Uterus (tissue), 4 donors: ENCODE results near the gene PLEKHO1. TPM values are rescaled to one million over a fixed set of nuclear protein-coding genes. Genes with fewer than 3 reads are reported as not detected.
A peak's percentile ranks its signal among the peaks of the same experiment; 100 is the strongest.

Experiments
- DNase-seq, 2 donors: peaks; one replicate each; pipeline ENCODE4 v3.0.0-alpha.2; 2019 to 2020
- H3K27ac ChIP-seq, 2 donors: fragments of 200-600 bp; sonication (generic); 1 replicate in 1 of 2; 2 replicates in 1 of 2; pipeline ENCODE4 v1.5.1; 2016 to 2018
- H3K27me3 ChIP-seq, 2 donors: fragments of 200-600 bp; sonication (generic); one replicate each; pipeline ENCODE4 v1.5.1; 2018 to 2019; ENCODE audit warnings: control low read depth in 1 of 2
- H3K36me3 ChIP-seq, 2 donors: fragments of 200-600 bp; sonication (generic); one replicate each; pipeline ENCODE4 v1.5.1; 2019; ENCODE audit warnings: control low read depth in 1 of 2
- H3K4me1 ChIP-seq, 2 donors: fragments of 200-600 bp; sonication (generic); one replicate each; pipeline ENCODE4 v1.5.1; 2018 to 2019; ENCODE audit warnings: control low read depth in 1 of 2
- H3K4me3 ChIP-seq, 2 donors: fragments of 200-600 bp; sonication (generic); 1 replicate in 1 of 2; 2 replicates in 1 of 2; pipeline ENCODE4 v1.5.1; 2018 to 2019; ENCODE audit warnings: mild to moderate bottlenecking in 1 of 2
- H3K9me3 ChIP-seq, 2 donors: fragments of 200-600 bp; sonication (generic); one replicate each; pipeline ENCODE4 v1.5.1; 2019; ENCODE audit warnings: control low read depth in 1 of 2
- CTCF ChIP-seq, 4 experiments: fragments of 200-600 bp in 2 of 4; fragments of 450-650 bp in 2 of 4; sonication (generic) in 2 of 4; IDR thresholded peaks; one replicate each; pipeline ENCODE4 v1.5.1; 2016 to 2019; ENCODE audit warnings: antibody characterized with exemption in 4 of 4, mild to moderate bottlenecking in 2 of 4, moderate library complexity in 1 of 4
- POLR2A ChIP-seq, 2 donors: fragments of 450-650 bp; IDR thresholded peaks; one replicate each; pipeline ENCODE4 v1.6.1; 2016; ENCODE audit warnings: antibody characterized with exemption in 2 of 2, mild to moderate bottlenecking in 1 of 2, moderate library complexity in 1 of 2
- intact Hi-C: fragments of 100-400 bp; cut with DNase I; formaldehyde crosslinking; loops from one replicate; pipeline ENCODE4 v1.15.1; 2023; ENCODE audit warnings: low total_unique reads
- total RNA-seq, 4 donors: library from RNA; depleted of rRNA in 3 of 4; stranded (reverse); fragments of >200 nt in 3 of 4; gene quantifications; one replicate each; pipeline versions ENCODE4 v1.1.0 to v1.2.4, GENCODE V29; 2014 to 2023
- donor health status: DM: yes; HTN: yes; CAD: no.

PLEKHO1 gene
- total RNA-seq, 4 donors from 2014 or later: 18.4 to 95.6 (median 36.2) TPM

GRCh38 chr1:150148837-150149270, 862 bp upstream of the PLEKHO1 start:
- intact Hi-C loops: no loop called here

GRCh38 chr1:150150133-150151021, 661 bp downstream of the PLEKHO1 start:
- no peaks in the 10 kb centered on the region for H3K9me3 ChIP-seq
- intact Hi-C loops: no loop called here
- H3K27me3 ChIP-seq: no peaks in the 10 kb centered on the region
- peak overlapping the region; percentile 98 to 99 for H3K27ac ChIP-seq
- peak overlapping the region; percentile 93 for H3K4me3 ChIP-seq
- H3K4me1 ChIP-seq: peaks cover 0 to 6% of the 10 kb centered on the region in 2 donors
- TF ChIP-seq POLR2A (IDR thresholded peaks at IDR 0.05) (peak in 1 of 2 donors; percentile 11), CTCF (IDR thresholded peaks at IDR 0.05) (no peak)
- H3K36me3 ChIP-seq: no peaks in the 10 kb centered on the region
- peak; percentile 58 to 64 for DNase-seq

More at GRCh38 chr1:150148837-150149270, 862 bp upstream of the PLEKHO1 start:
- peak overlapping the region; percentile 93 for H3K4me3 ChIP-seq
- no peaks in the 10 kb centered on the region for H3K9me3 ChIP-seq
- H3K27ac ChIP-seq: peak overlapping the region; percentile 98 to 99
- H3K36me3 ChIP-seq: no peaks in the 10 kb centered on the region
- TF ChIP-seq POLR2A (IDR thresholded peaks at IDR 0.05) (no peak), CTCF (IDR thresholded peaks at IDR 0.05) (no peak)
- peak in 1 of 2 donors; percentile 40 for DNase-seq
- H3K27me3 ChIP-seq: no peaks in the 10 kb centered on the region
- H3K4me1 ChIP-seq: peaks cover 0 to 4% of the 10 kb centered on the region in 2 donors

GRCh38 chr1:150151291-150152181, 1.8 kb downstream of the PLEKHO1 start:
- TF ChIP-seq CTCF (IDR thresholded peaks at IDR 0.05) (no peak), POLR2A (IDR thresholded peaks at IDR 0.05) (no peak)
- Histone ChIP-seq H3K27me3 (no peaks in the 10 kb centered on the region), H3K27ac (peak overlapping the region; percentile 98 to 99), H3K9me3 (no peaks in the 10 kb centered on the region), H3K36me3 (no peaks in the 10 kb centered on the region), H3K4me1 (peaks cover 0 to 6% of the 10 kb centered on the region in 2 donors), H3K4me3 (peak overlapping the region; percentile 93)
- DNase-seq: peak in 1 of 2 donors; percentile 43
- intact Hi-C loops: no loop called here

GRCh38 chr1:150152182-150152536, 2.4 kb downstream of the PLEKHO1 start:
- no peaks in the 10 kb centered on the region for H3K27me3 ChIP-seq
- no peaks in the 10 kb centered on the region for H3K36me3 ChIP-seq
- no peaks in the 10 kb centered on the region for H3K9me3 ChIP-seq
- intact Hi-C loops: no loop called here
- DNase-seq: no peak
- peaks cover 0 to 6% of the 10 kb centered on the region in 2 donors for H3K4me1 ChIP-seq
- no peak for TF ChIP-seq CTCF (IDR thresholded peaks at IDR 0.05)
- TF ChIP-seq POLR2A (IDR thresholded peaks at IDR 0.05): no peak
- peak overlapping the region; percentile 93 for H3K4me3 ChIP-seq
- peak overlapping the region; percentile 98 to 99 for H3K27ac ChIP-seq
